22Rv1 (cell line): ENCODE results near the gene RAD51B.

ENCODE experiments used
- H3K27ac ChIP-seq: fragments of 450-650 bp; 2 replicates; pipeline ENCODE4 v1.5.1; 2017
- ZFX ChIP-seq: fragments of 450-650 bp; IDR thresholded peaks from 2 replicates; pipeline ENCODE4 v1.6.1; 2017; ENCODE audit warnings: antibody characterized with exemption, borderline replicate concordance
- TF ChIP-seq, protein P1 (sequence below): fragments of 450-650 bp; IDR thresholded peaks from 2 replicates; pipeline ENCODE4 v1.5.1; 2017; ENCODE audit warnings: mild to moderate bottlenecking

The RAD51B gene

DNA sequence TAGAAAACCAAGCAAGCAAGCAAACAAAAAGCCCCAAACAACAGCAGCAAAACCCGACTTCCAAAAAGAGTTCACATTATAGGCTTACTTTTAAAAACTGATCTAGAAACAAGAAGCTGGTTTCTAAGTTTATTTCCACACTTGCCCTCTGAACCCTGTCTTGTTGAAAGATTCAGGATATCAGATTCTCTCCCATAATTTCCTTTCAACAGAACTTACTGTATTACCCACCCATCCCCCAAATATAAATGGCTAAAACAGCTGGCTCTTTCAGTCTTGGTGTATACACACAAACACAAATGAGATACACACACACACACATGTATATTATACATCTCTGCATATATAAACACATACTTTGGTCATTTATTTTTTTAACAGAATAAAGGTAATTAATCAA, 512.4 kb downstream of the RAD51B start:
- no peak for TF ChIP-seq ZFX
- TF ChIP-seq, protein P1, sequence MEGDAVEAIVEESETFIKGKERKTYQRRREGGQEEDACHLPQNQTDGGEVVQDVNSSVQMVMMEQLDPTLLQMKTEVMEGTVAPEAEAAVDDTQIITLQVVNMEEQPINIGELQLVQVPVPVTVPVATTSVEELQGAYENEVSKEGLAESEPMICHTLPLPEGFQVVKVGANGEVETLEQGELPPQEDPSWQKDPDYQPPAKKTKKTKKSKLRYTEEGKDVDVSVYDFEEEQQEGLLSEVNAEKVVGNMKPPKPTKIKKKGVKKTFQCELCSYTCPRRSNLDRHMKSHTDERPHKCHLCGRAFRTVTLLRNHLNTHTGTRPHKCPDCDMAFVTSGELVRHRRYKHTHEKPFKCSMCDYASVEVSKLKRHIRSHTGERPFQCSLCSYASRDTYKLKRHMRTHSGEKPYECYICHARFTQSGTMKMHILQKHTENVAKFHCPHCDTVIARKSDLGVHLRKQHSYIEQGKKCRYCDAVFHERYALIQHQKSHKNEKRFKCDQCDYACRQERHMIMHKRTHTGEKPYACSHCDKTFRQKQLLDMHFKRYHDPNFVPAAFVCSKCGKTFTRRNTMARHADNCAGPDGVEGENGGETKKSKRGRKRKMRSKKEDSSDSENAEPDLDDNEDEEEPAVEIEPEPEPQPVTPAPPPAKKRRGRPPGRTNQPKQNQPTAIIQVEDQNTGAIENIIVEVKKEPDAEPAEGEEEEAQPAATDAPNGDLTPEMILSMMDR: no peak

DNA sequence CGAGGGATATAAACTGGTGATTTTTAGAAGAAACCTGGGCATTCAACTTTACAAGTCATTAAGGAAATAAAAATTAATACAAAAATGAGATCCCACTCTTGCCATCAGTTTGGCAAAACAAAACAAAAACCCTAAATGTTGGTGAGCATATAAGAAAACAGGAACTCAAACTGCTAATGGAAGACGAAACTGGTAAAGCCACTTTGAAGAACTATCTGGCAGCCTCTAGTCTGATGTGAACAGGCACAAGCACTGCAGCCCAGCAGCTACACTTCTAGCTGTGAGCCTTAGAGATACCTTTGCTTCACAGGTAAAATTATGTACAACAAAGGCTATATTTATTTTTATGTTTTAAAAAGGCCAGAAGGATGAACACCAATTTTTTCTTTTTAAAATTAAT, 513.7 kb downstream of the RAD51B start:
- TF ChIP-seq, protein P1: no peak
- TF ChIP-seq ZFX: no peak
- H3K27ac ChIP-seq: no peak overlapping the region

More for the DNA sequence above, 512.4 kb downstream of the RAD51B start:
- no peak overlapping the region for H3K27ac ChIP-seq

DNA sequence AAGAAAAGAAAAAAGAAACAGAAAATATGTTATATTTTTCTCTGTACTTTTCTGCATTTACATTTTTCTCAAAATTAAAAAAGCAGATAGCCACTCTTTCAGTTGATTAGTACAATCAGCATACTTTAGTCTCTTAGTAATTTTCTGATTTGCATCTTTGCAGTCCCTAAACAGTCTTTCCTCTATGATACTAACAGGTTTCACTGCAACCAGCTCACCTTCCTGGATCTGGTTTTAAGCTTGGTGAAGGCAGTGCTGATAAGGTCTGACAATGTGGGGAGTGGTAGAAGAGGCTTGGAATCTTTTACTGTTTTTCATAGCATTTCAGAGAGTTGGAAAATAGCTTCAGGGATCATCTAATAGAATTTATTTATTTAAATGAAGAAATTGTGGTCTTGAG, 515.7 kb downstream of the RAD51B start:
- TF ChIP-seq, protein P1: no peak
- TF ChIP-seq ZFX: no peak
- no peak overlapping the region for H3K27ac ChIP-seq

DNA sequence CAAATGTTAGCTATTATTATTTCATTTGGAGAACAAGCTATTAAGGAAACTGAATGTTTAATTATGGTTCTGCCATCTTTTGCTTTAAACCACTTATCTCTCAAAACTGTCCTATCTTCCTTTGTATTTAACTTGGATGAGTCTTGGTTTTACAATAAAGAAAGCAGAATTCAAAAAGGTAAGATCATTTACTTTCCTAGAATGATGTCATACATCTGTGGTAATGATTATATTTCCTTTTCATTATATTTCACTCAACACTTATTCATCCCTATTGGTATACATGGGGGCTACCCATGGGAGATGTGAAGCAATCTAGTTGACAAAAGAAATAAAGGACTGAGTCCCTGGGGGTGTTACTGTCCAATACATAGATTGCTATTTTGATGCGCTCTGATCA, 516.6 kb downstream of the RAD51B start:
- TF ChIP-seq ZFX: no peak
- no peak overlapping the region for H3K27ac ChIP-seq

DNA sequence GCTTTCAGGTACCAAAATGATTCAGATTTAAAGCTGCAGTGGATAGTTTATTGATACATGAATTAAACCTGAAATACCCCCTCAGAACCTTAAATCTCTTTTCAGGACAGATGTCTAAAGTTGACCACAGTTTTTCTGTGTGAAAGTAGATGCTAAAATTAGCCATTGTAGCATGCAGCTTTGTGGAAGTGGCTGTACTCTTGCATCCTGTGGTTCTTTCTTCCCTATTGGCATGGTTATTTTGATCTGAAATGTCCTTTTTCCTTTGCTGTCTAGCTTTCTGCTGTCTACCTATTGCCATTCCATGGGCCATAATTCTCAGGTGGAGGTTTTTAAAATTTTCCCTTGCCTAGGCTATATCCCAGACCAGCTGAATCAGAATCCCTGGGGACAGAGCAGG, 517.7 kb downstream of the RAD51B start:
- no peak overlapping the region for H3K27ac ChIP-seq
- TF ChIP-seq, protein P1: no peak
- TF ChIP-seq ZFX: no peak

DNA sequence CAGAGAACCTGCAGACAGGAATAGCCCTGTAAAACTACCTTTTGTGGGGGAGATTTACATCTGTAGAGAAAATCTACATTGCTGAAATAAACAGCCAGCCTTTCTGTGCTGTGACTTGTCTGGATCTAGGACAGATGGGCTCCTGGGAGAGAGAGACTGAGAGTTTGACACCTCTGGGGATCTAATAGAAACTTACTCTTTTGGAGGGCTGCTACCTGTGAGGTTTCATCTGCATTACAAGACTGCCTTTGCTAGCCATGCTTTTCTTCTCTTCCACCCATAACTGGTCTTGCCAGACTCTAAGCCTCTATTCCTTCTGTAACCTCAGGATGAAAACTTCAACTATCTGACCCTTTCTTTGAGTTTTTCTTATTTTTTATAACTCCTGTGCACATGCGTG, 520.7 kb downstream of the RAD51B start:
- no peak overlapping the region for H3K27ac ChIP-seq
- no peak for TF ChIP-seq ZFX
- TF ChIP-seq, protein P1: no peak

DNA sequence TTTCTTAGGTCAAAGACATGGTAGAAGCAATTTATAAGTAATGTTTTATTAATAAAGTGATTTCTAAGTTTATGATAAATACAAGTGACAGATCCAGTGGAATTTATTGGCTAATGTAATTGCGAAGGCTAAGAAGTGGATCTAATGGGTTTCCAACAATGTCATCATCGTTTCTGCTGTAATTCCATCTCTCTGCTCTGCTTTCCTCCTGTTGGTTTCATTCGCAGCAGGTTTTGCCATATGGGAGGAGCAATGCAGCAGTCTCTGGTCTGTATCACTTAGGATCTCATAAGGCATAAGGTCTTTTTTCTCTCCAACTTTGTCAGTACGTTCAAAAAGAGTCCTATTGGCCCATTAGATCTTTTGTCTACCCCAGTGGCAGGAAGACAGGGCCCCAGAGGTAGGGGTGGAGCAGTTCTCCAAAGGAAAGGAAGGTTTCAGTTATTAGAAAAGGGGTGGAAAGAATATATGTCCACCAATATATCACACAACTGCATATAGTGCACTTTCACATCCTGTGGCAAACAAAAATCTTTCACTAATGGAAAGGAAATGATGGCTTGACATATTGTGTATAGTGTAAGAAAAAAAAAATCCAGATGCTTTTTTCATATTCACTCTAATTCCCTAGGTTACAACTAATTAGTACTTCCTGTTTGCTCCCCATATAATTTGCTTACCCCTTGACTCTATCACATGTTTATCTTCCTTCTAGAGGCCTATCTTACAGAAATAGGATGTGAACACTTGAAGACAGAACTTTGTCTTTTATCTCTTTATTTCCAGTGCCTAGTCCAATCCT, 522.0 kb downstream of the RAD51B start:
- no peak for TF ChIP-seq ZFX
- TF ChIP-seq, protein P1: no peak
- H3K27ac ChIP-seq: no peak overlapping the region
